H9 (cell line): ENCODE data around the gene ETNK2. TPM values are rescaled to one million over a fixed set of nuclear protein-coding genes. Genes with fewer than 3 reads are reported as not detected.

Experiments
- DNase-seq: peaks from one replicate; pipeline ENCODE4 v3.0.0-alpha.2; 2017
- H2AFZ ChIP-seq: one replicate; pipeline ENCODE4 v1.6.1; 2013; ENCODE audit warnings: mild to moderate bottlenecking, low read length, control low read depth, moderate library complexity
- H2AK5ac ChIP-seq: 2 replicates; pipeline ENCODE4 v1.6.1; 2013; ENCODE audit warnings: low read length, control low read depth, mixed read lengths; ENCODE audit not compliant: insufficient read length
- H2BK120ac ChIP-seq: one replicate; pipeline ENCODE4 v1.6.1; 2013; ENCODE audit warnings: low read depth, mild to moderate bottlenecking, low read length, control low read depth, inconsistent platforms; ENCODE audit not compliant: poor library complexity, severe bottlenecking
- H2BK12ac ChIP-seq: 2 replicates; pipeline ENCODE4 v1.6.1; 2013; ENCODE audit warnings: low read length, control low read depth, mixed read lengths, low read depth; ENCODE audit not compliant: insufficient read length
- H2BK15ac ChIP-seq: 2 replicates; pipeline ENCODE4 v1.6.1; 2013; ENCODE audit warnings: low read depth, low read length, control low read depth
- H2BK20ac ChIP-seq: one replicate; pipeline ENCODE4 v1.6.1; 2013; ENCODE audit warnings: low read depth, mild to moderate bottlenecking, low read length, control low read depth, inconsistent platforms; ENCODE audit not compliant: poor library complexity, severe bottlenecking
- H2BK5ac ChIP-seq: 2 replicates; pipeline ENCODE4 v1.6.1; 2013; ENCODE audit warnings: low read length, control low read depth, mixed read lengths; ENCODE audit not compliant: insufficient read length
- H3K14ac ChIP-seq: 2 replicates; pipeline ENCODE4 v1.6.1; 2013; ENCODE audit warnings: low read length, control low read depth; ENCODE audit not compliant: insufficient read depth
- H3K18ac ChIP-seq: 2 replicates; pipeline ENCODE4 v1.6.1; 2013; ENCODE audit warnings: low read depth, mild to moderate bottlenecking, mixed read lengths, low read length, control low read depth; ENCODE audit not compliant: insufficient read length
- H3K23ac ChIP-seq: 2 replicates; pipeline ENCODE4 v1.6.1; 2013; ENCODE audit warnings: low read length, control low read depth, mixed read lengths, low read depth; ENCODE audit not compliant: insufficient read length
- H3K23me2 ChIP-seq: 2 replicates; pipeline ENCODE4 v1.6.1; 2013; ENCODE audit warnings: low read depth, mild to moderate bottlenecking, mixed read lengths, low read length, control low read depth; ENCODE audit not compliant: insufficient read length, poor library complexity, severe bottlenecking
- H3K27ac ChIP-seq: 2 replicates; pipeline ENCODE4 v1.5.1; 2013; ENCODE audit warnings: low read length, control low read depth, mixed read lengths, low read depth; ENCODE audit not compliant: insufficient read length
- H3K27me3 ChIP-seq: 2 replicates; pipeline ENCODE4 v1.6.1; 2013; ENCODE audit warnings: low read length, control low read depth, inconsistent platforms; ENCODE audit not compliant: insufficient read depth
- H3K4ac ChIP-seq: 2 replicates; pipeline ENCODE4 v1.6.1; 2013; ENCODE audit warnings: low read depth, mild to moderate bottlenecking, control low read depth, inconsistent platforms, low read length, moderate library complexity
- H3K4me1 ChIP-seq: 2 replicates; pipeline ENCODE4 v1.6.1; 2013; ENCODE audit warnings: low read length, control low read depth, inconsistent platforms; ENCODE audit not compliant: insufficient read depth
- H3K4me2 ChIP-seq: 2 replicates; pipeline ENCODE4 v1.6.1; 2013; ENCODE audit warnings: low read length, control low read depth, mixed read lengths; ENCODE audit not compliant: insufficient read length, insufficient read depth
- H3K56ac ChIP-seq: 2 replicates; pipeline ENCODE4 v1.6.1; 2013; ENCODE audit warnings: low read depth, mild to moderate bottlenecking, mixed read lengths, low read length, control low read depth; ENCODE audit not compliant: insufficient read length
- H3K79me1 ChIP-seq: 2 replicates; pipeline ENCODE4 v1.6.1; 2013; ENCODE audit warnings: low read depth, mild to moderate bottlenecking, moderate library complexity, low read length, control low read depth, inconsistent platforms; ENCODE audit not compliant: insufficient read depth, poor library complexity, severe bottlenecking
- H3K79me2 ChIP-seq: 2 replicates; pipeline ENCODE4 v1.6.1; 2013; ENCODE audit warnings: low read length, control low read depth, inconsistent platforms; ENCODE audit not compliant: insufficient read depth
- H3K9ac ChIP-seq: 2 replicates; pipeline ENCODE4 v1.6.1; 2013; ENCODE audit warnings: low read length, control low read depth, mixed read lengths; ENCODE audit not compliant: insufficient read length; ENCODE audit errors: extremely low read depth
- H3K9me3 ChIP-seq: one replicate; pipeline ENCODE4 v1.6.1; 2013; ENCODE audit warnings: low read depth, low read length, inconsistent platforms; ENCODE audit not compliant: control insufficient read depth
- H3T11ph ChIP-seq: one replicate; pipeline ENCODE4 v1.6.1; 2013; ENCODE audit warnings: mild to moderate bottlenecking, low read length, control low read depth, inconsistent platforms
- H4K20me1 ChIP-seq: one replicate; pipeline ENCODE4 v1.6.1; 2013; ENCODE audit not compliant: control insufficient read depth, insufficient read length, insufficient read depth
- H4K5ac ChIP-seq: 2 replicates; pipeline ENCODE4 v1.6.1; 2013; ENCODE audit warnings: low read depth, mild to moderate bottlenecking, mixed read lengths, low read length, control low read depth; ENCODE audit not compliant: insufficient read length
- H4K8ac ChIP-seq: replicated peaks from 2 replicates; pipeline ENCODE4 v1.6.1; 2013; ENCODE audit warnings: low read length, control low read depth, mixed read lengths, low read depth; ENCODE audit not compliant: insufficient read length
- H4K91ac ChIP-seq: 2 replicates; pipeline ENCODE4 v1.6.1; 2013; ENCODE audit warnings: low read depth, mild to moderate bottlenecking, moderate library complexity, mixed read lengths, low read length, control low read depth; ENCODE audit not compliant: insufficient read length
- H3K27ac Mint-ChIP-seq, 3 experiments: 2 replicates in 2 of 3; 3 replicates in 1 of 3; pipeline ENCODE4 v1.8.0; 2020 to 2021; ENCODE audit warnings: mixed read lengths in 3 of 3, mild to moderate bottlenecking in 1 of 3, moderate library complexity in 1 of 3
- H3K27me3 Mint-ChIP-seq: 2 replicates; pipeline ENCODE4 v1.8.0; 2021; ENCODE audit warnings: low read depth, mild to moderate bottlenecking, moderate library complexity, mixed read lengths
- H3K36me3 Mint-ChIP-seq, 3 experiments: 2 replicates in 2 of 3; 3 replicates in 1 of 3; pipeline ENCODE4 v1.8.0; 2020 to 2021; ENCODE audit warnings: low read depth in 3 of 3, mixed read lengths in 3 of 3; ENCODE audit not compliant: insufficient read depth in 1 of 3
- H3K4me1 Mint-ChIP-seq, 2 experiments: 2 replicates each; pipeline ENCODE4 v1.8.0; 2020; ENCODE audit warnings: mixed read lengths in 2 of 2
- H3K4me3 Mint-ChIP-seq, 2 experiments: 2 replicates in 1 of 2; 3 replicates in 1 of 2; pipeline ENCODE4 v1.8.0; 2020 to 2021; ENCODE audit warnings: mild to moderate bottlenecking in 2 of 2, mixed read lengths in 2 of 2, moderate library complexity in 1 of 2
- H3K9me3 Mint-ChIP-seq, 2 experiments: 2 replicates in 1 of 2; 3 replicates in 1 of 2; pipeline ENCODE4 v1.8.0; 2020; ENCODE audit warnings: mild to moderate bottlenecking in 2 of 2, mixed read lengths in 2 of 2, moderate library complexity in 1 of 2
- CTCF ChIP-seq: fragments of 200-600 bp; sonication (generic); conservative IDR thresholded peaks from 3 replicates; pipeline ENCODE4 v1.8.0; 2021; ENCODE audit warnings: antibody characterized with exemption, mild to moderate bottlenecking
- WGBS: extraction: QIAGEN DNeasy Blood & Tissue Kit; methylation state at CpG from one replicate; pipeline ENCODE4 v1.1.7; 2013; ENCODE audit warnings: missing lambda C conversion rate, low lambda C conversion rate, mixed read lengths; ENCODE audit not compliant: insufficient read length; ENCODE audit errors: extremely low coverage; 5-methylcytosine and 5-hydroxymethylcytosine counted together
- total RNA-seq: library from RNA; stranded (reverse); gene quantifications from 2 replicates; pipeline ENCODE4 v1.2.1, GENCODE V29; 2021

Gene ETNK2
- total RNA-seq, 1 experiment from 2014 or later: 17.6 TPM

GRCh38 chr1:204139088-204139487 lies 12.8 kb downstream of the ETNK2 start:
- H2BK20ac ChIP-seq: no peak overlapping the region
- H3K9me3 Mint-ChIP-seq: no peaks in the 10 kb centered on the region
- TF ChIP-seq CTCF: no peak
- no peaks in the 10 kb centered on the region for H3K27me3 ChIP-seq
- H3K79me1 ChIP-seq: no peaks in the 10 kb centered on the region
- H4K20me1 ChIP-seq: no peaks in the 10 kb centered on the region
- no peak overlapping the region for H3K4me2 ChIP-seq
- no peak overlapping the region for H3K27ac Mint-ChIP-seq
- H3K23ac ChIP-seq: no peak overlapping the region
- no peak overlapping the region for H2BK15ac ChIP-seq
- no peak overlapping the region for H3K27ac ChIP-seq
- H4K5ac ChIP-seq: no peak overlapping the region
- H3K4me3 Mint-ChIP-seq: no peak overlapping the region
- no peak overlapping the region for H2AK5ac ChIP-seq
- no peak overlapping the region for H3K56ac ChIP-seq
- H3K36me3 Mint-ChIP-seq: peaks cover 1 to 23% (median 3%) of the 10 kb centered on the region in 3 experiments; a peak in 4 of 7 replicates
- H3K4me1 ChIP-seq: no peaks in the 10 kb centered on the region
- no peaks in the 10 kb centered on the region for H3K9me3 ChIP-seq
- H2BK5ac ChIP-seq: no peak overlapping the region
- no CpG with 5 or more reads among the region's 2 CpGs for WGBS
- no peak overlapping the region for H3K4ac ChIP-seq
- no peak overlapping the region for H3K14ac ChIP-seq
- H4K91ac ChIP-seq: no peak overlapping the region
- H3K23me2 ChIP-seq: no peaks in the 10 kb centered on the region
- no peak overlapping the region for H3K18ac ChIP-seq
- H2AFZ ChIP-seq: no peak overlapping the region
- no peak for DNase-seq
- no peak overlapping the region for H3T11ph ChIP-seq
- no peak overlapping the region for H2BK120ac ChIP-seq
- no peaks in the 10 kb centered on the region for H3K79me2 ChIP-seq
- no peak overlapping the region for H4K8ac ChIP-seq
- peaks cover 10 to 11% of the 10 kb centered on the region in 2 experiments for H3K4me1 Mint-ChIP-seq
- no peak overlapping the region for H3K9ac ChIP-seq
- H2BK12ac ChIP-seq: no peak overlapping the region
- peaks cover 5% of the 10 kb centered on the region for H3K27me3 Mint-ChIP-seq
